NCI-H2196 treated with DMSO at 0.1 percent for 48 hours (cell line): ENCODE results near the gene RNF34.

Source experiments
- DNase-seq: peaks from one replicate; lab custom pipeline; 2025; ENCODE audit not compliant: unreplicated experiment; lab: John Stamatoyannopoulos, UW

RNF34 gene

GRCh38 chr12:121436706-121437105 is 36.8 kb downstream of the RNF34 start:
- no peak for DNase-seq

- no peak for DNase-seq
Measured at GRCh38 chr12:121438905-121439304, 39.0 kb downstream of the RNF34 start.

- no peak for DNase-seq
Measured at GRCh38 chr12:121439715-121440114, 39.8 kb downstream of the RNF34 start.

- DNase-seq, result no peak
Measured at GRCh38 chr12:121440768-121441167, 40.9 kb downstream of the RNF34 start.

GRCh38 chr12:121441555-121441954 is 41.6 kb downstream of the RNF34 start:
- no peak for DNase-seq

GRCh38 chr12:121442028-121442948 is 42.4 kb downstream of the RNF34 start:
- no peak for DNase-seq

GRCh38 chr12:121443193-121443870 is 43.4 kb downstream of the RNF34 start:
- DNase-seq, result peak; percentile 73

- no peak for DNase-seq
Measured at GRCh38 chr12:121443911-121444841, 44.3 kb downstream of the RNF34 start.

GRCh38 chr12:121444842-121445202 is 44.9 kb downstream of the RNF34 start:
- DNase-seq, result no peak

GRCh38 chr12:121446750-121447149 is 46.8 kb downstream of the RNF34 start:
- no peak for DNase-seq

- no peak for DNase-seq
Measured at GRCh38 chr12:121448771-121449315, 48.9 kb downstream of the RNF34 start.

GRCh38 chr12:121451961-121452339 is 52.0 kb downstream of the RNF34 start:
- DNase-seq, result no peak

GRCh38 chr12:121452340-121452984 is 52.5 kb downstream of the RNF34 start:
- no peak for DNase-seq

GRCh38 chr12:121452985-121453360 is 53.1 kb downstream of the RNF34 start:
- no peak for DNase-seq

GRCh38 chr12:121453629-121454028 is 53.7 kb downstream of the RNF34 start:
- no peak for DNase-seq

- no peak for DNase-seq
Measured at GRCh38 chr12:121454921-121455320, 55.0 kb downstream of the RNF34 start.

GRCh38 chr12:121455766-121456420 is 56.0 kb downstream of the RNF34 start:
- no peak for DNase-seq

- DNase-seq, result no peak
Measured at GRCh38 chr12:121456551-121456950, 56.6 kb downstream of the RNF34 start.

GRCh38 chr12:121461048-121461447 is 61.1 kb downstream of the RNF34 start:
- DNase-seq, result no peak

GRCh38 chr12:121464331-121464730 is 64.4 kb downstream of the RNF34 start:
- no peak for DNase-seq
